Posterior vena cava (tissue), 2 donors: Measurements from ENCODE around the gene NOS3. TPM values are rescaled to one million over a fixed set of nuclear protein-coding genes. Genes with fewer than 3 reads are reported as not detected.

ENCODE experiments used
- DNase-seq: peaks from one replicate; pipeline ENCODE4 v3.0.0-alpha.2; 2020; ENCODE audit warnings: low spot score
- intact Hi-C, 2 donors: fragments of 100-400 bp; cut with DNase I; formaldehyde crosslinking; loops; one replicate each; pipeline versions ENCODE4 v1.14.1 to v1.14.2; 2022 to 2023
- total RNA-seq, 2 donors: library from RNA; stranded (reverse); fragmentation: NEBNext Ultra II Directional; extraction: Animal tissue kit (Norgen Biotek cat#: 25700); gene quantifications; one replicate each; pipeline ENCODE4 v1.2.1, GENCODE V29; 2021
- donor health status: DM: yes; HTN: yes; CAD: no.
- donor health status: DM: yes; HTN: yes; CAD: no.

The NOS3 gene
- total RNA-seq, 2 donors from 2014 or later: 27.9 to 71.8 TPM

- intact Hi-C loops: no loop called here
- no peak for DNase-seq
Observed at GRCh38 chr7:150961510-150962289, 29.1 kb upstream of the NOS3 start.

- intact Hi-C loops: no loop called here
- no peak for DNase-seq
Observed at GRCh38 chr7:150962290-150962552, 28.6 kb upstream of the NOS3 start.

- DNase-seq: no peak
- intact Hi-C loops: no loop called here
Observed at GRCh38 chr7:150962553-150963399, 28.0 kb upstream of the NOS3 start.

GRCh38 chr7:150963707-150964559 lies 26.9 kb upstream of the NOS3 start:
- intact Hi-C loops: no loop called here
- no peak for DNase-seq

GRCh38 chr7:150964593-150965111 lies 26.2 kb upstream of the NOS3 start:
- no peak for DNase-seq
- intact Hi-C loops: no loop called here

GRCh38 chr7:150965273-150965830 lies 25.5 kb upstream of the NOS3 start:
- intact Hi-C loops: no loop called here
- no peak for DNase-seq

- intact Hi-C loops: no loop called here
- DNase-seq: no peak
Observed at GRCh38 chr7:150966002-150966401, 24.8 kb upstream of the NOS3 start.

- no peak for DNase-seq
- intact Hi-C loops: no loop called here
Observed at GRCh38 chr7:150967349-150967748, 23.5 kb upstream of the NOS3 start.

GRCh38 chr7:150968056-150968733 lies 22.6 kb upstream of the NOS3 start:
- intact Hi-C loops: no loop called here
- no peak for DNase-seq

- DNase-seq: no peak
- intact Hi-C loops: no loop called here
Observed at GRCh38 chr7:150968734-150969372, 22.0 kb upstream of the NOS3 start.

GRCh38 chr7:150969475-150969874 lies 21.3 kb upstream of the NOS3 start:
- DNase-seq: no peak
- intact Hi-C loops: no loop called here

GRCh38 chr7:150970424-150970823 lies 20.4 kb upstream of the NOS3 start:
- intact Hi-C loops: no loop called here
- DNase-seq: no peak

GRCh38 chr7:150971242-150972022 lies 19.4 kb upstream of the NOS3 start:
- intact Hi-C loops: no loop called here
- DNase-seq: no peak

- intact Hi-C loops: no loop called here
- DNase-seq: peak; percentile 76
Observed at GRCh38 chr7:150972023-150972468, 18.8 kb upstream of the NOS3 start.

- no peak for DNase-seq
Observed at GRCh38 chr7:150972741-150973140, 18.1 kb upstream of the NOS3 start.

GRCh38 chr7:150973571-150974451 lies 17.0 kb upstream of the NOS3 start:
- DNase-seq: no peak
- intact Hi-C loops: no loop called here

More at GRCh38 chr7:150972741-150973140, 18.1 kb upstream of the NOS3 start:
- intact Hi-C loops: no loop called here
